ENCODE measurements around the gene ABHD2.
"Not testable (repeated sequence)": the region's sequence is repeated elsewhere in the genome, so short reads cannot be mapped to it uniquely, and the experiment has no call there.

Gene ABHD2

GRCh38 chr15:89087830-89088604 is at the start of gene ABHD2:
ABHD2 (plus strand) TSS chr15:89088456; CDS start chr15:89116328, 27,872 bp downstream.
- peak; percentile 97 for DNase-seq (ENCODE audit: low read depth)

GRCh38 chr15:89039142-89039541 is 49.1 kb upstream of the ABHD2 start:
- DNase-seq (ENCODE audit: low read depth): no peak

- DNase-seq (ENCODE audit: low read depth): no peak
Measured at GRCh38 chr15:89041507-89041906, 46.7 kb upstream of the ABHD2 start.

GRCh38 chr15:89042387-89042786 is 45.9 kb upstream of the ABHD2 start:
- no peak for DNase-seq (ENCODE audit: low read depth)

- DNase-seq (ENCODE audit: low read depth): no peak
Measured at GRCh38 chr15:89043031-89044002, 44.9 kb upstream of the ABHD2 start.

- DNase-seq (ENCODE audit: low read depth): not testable (repeated sequence)
Measured at GRCh38 chr15:89049016-89049666, 39.1 kb upstream of the ABHD2 start.

GRCh38 chr15:89051875-89052274 is 36.4 kb upstream of the ABHD2 start:
- DNase-seq (ENCODE audit: low read depth): no peak

GRCh38 chr15:89052474-89052873 is 35.8 kb upstream of the ABHD2 start:
- DNase-seq (ENCODE audit: low read depth): no peak

- DNase-seq (ENCODE audit: low read depth): no peak
Measured at GRCh38 chr15:89054873-89055272, 33.4 kb upstream of the ABHD2 start.

GRCh38 chr15:89057506-89058133 is 30.6 kb upstream of the ABHD2 start:
- peak; percentile 60 for DNase-seq (ENCODE audit: low read depth)

GRCh38 chr15:89058376-89058775 is 29.9 kb upstream of the ABHD2 start:
- DNase-seq (ENCODE audit: low read depth): no peak

- DNase-seq (ENCODE audit: low read depth): no peak
Measured at GRCh38 chr15:89058876-89059405, 29.3 kb upstream of the ABHD2 start.

- DNase-seq (ENCODE audit: low read depth): no peak
Measured at GRCh38 chr15:89066280-89066679, 22.0 kb upstream of the ABHD2 start.

- DNase-seq (ENCODE audit: low read depth): no peak
Measured at GRCh38 chr15:89067751-89068150, 20.5 kb upstream of the ABHD2 start.

- peak; percentile 24 for DNase-seq (ENCODE audit: low read depth)
Measured at GRCh38 chr15:89068325-89068784, 19.9 kb upstream of the ABHD2 start.

GRCh38 chr15:89070197-89071124 is 17.8 kb upstream of the ABHD2 start:
- DNase-seq (ENCODE audit: low read depth): no peak

GRCh38 chr15:89071471-89071870 is 16.8 kb upstream of the ABHD2 start:
- no peak for DNase-seq (ENCODE audit: low read depth)

GRCh38 chr15:89072277-89072869 is 15.9 kb upstream of the ABHD2 start:
- no peak for DNase-seq (ENCODE audit: low read depth)

GRCh38 chr15:89074402-89075012 is 13.7 kb upstream of the ABHD2 start:
- DNase-seq (ENCODE audit: low read depth): no peak

Measured in stimulated activated CD8-positive, alpha-beta memory T cell treated with anti-CD3 and anti-CD28 coated beads, Interleukin-12 subunit alpha, Interleukin-12 subunit beta, amount 100 ng/mL, for 4 hours (primary cell).